DND-41 (cell line): Measurements from ENCODE around the gene TYRP1.

Source experiments
- ATAC-seq: fragments of 200-7000 bp; cut with Tn5 transposase; 3 replicates; pipeline ENCODE4 v1.9.1; 2021; ENCODE audit warnings: low read depth; ENCODE audit not compliant: insufficient read depth
- DNase-seq: peaks from one replicate; pipeline ENCODE4 v3.0.0-alpha.2; 2020
- H2AFZ ChIP-seq: 2 replicates; pipeline ENCODE4 v1.6.0; 2012; ENCODE audit warnings: low read depth, low read length
- H3K27ac ChIP-seq: 2 replicates; pipeline ENCODE4 v1.5.1; 2012; ENCODE audit warnings: low read length, inconsistent platforms
- H3K27me3 ChIP-seq: fragments of 200-600 bp; sonication (generic); 2 replicates; pipeline ENCODE4 v1.6.0; 2012; ENCODE audit warnings: low read length, mild to moderate bottlenecking, inconsistent platforms; ENCODE audit not compliant: insufficient read depth, poor library complexity
- H3K36me3 ChIP-seq: 2 replicates; pipeline ENCODE4 v1.5.1; 2012; ENCODE audit warnings: low read length, inconsistent platforms; ENCODE audit not compliant: insufficient read depth
- H3K4me1 ChIP-seq: 2 replicates; pipeline ENCODE4 v1.5.1; 2012; ENCODE audit warnings: mild to moderate bottlenecking, low read length; ENCODE audit not compliant: insufficient read depth
- H3K4me2 ChIP-seq: 2 replicates; pipeline ENCODE4 v1.6.0; 2012; ENCODE audit warnings: mild to moderate bottlenecking, moderate library complexity, low read length, inconsistent platforms; ENCODE audit not compliant: insufficient read depth
- H3K4me3 ChIP-seq, 2 experiments: fragments of 200-600 bp in 1 of 2; shearing (Covaris generic) in 1 of 2; 2 replicates each; pipeline ENCODE4 v1.5.1; 2012 to 2016; ENCODE audit warnings: inconsistent platforms in 2 of 2, low read length in 2 of 2, mild to moderate bottlenecking in 2 of 2, low read depth in 1 of 2, moderate library complexity in 1 of 2
- H3K79me2 ChIP-seq: 2 replicates; pipeline ENCODE4 v1.6.0; 2012; ENCODE audit warnings: low read length, inconsistent platforms; ENCODE audit not compliant: insufficient read depth
- H3K9ac ChIP-seq: 2 replicates; pipeline ENCODE4 v1.6.0; 2012; ENCODE audit warnings: low read depth, mild to moderate bottlenecking, inconsistent platforms, low read length, moderate library complexity
- H3K9me3 ChIP-seq: 2 replicates; pipeline ENCODE4 v1.5.1; 2012; ENCODE audit warnings: low read length, moderate library complexity, mild to moderate bottlenecking, inconsistent platforms; ENCODE audit not compliant: insufficient read depth, severe bottlenecking
- H4K20me1 ChIP-seq: 2 replicates; pipeline ENCODE4 v1.6.0; 2012; ENCODE audit warnings: low read length; ENCODE audit not compliant: insufficient read depth
- EZH2 ChIP-seq: IDR thresholded peaks from 3 replicates; pipeline ENCODE4 v1.6.1; 2012; ENCODE audit warnings: borderline replicate concordance, low read depth, mild to moderate bottlenecking, moderate library complexity, low read length, inconsistent platforms; ENCODE audit not compliant: severe bottlenecking
- TF ChIP-seq, protein P1 (sequence below): IDR thresholded peaks from 2 replicates; pipeline ENCODE4 v1.5.1; 2012; ENCODE audit warnings: borderline replicate concordance, low read length, moderate library complexity, mild to moderate bottlenecking; ENCODE audit not compliant: poor library complexity, severe bottlenecking; ENCODE audit errors: extremely low read depth

Gene TYRP1

DNA sequence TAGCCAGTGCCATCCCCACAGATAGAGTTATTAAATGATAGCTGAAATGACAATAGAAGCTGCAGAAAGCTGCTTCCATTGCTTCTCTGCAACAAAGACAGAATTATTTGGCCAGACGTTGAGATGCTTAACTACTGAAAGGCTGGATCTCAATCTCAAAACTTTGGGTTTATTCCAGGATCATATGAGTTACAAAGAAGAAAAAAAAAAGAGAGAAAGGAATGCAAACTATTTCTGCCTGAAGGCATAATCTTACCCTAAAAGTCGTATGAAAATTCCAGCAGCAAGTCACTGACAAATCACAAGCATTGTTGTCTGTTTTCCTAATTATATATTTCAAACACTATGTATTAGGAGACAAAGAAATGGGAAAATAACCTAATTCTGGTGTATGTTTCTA lies 12.8 kb upstream of the TYRP1 start:
- Histone ChIP-seq H3K36me3 (no peaks in the 10 kb centered on the region), H3K27me3 (no peaks in the 10 kb centered on the region), H3K9me3 (no peaks in the 10 kb centered on the region), H4K20me1 (no peaks in the 10 kb centered on the region), H3K9ac (no peak overlapping the region), H3K4me1 (no peaks in the 10 kb centered on the region), H3K27ac (no peak overlapping the region), H2AFZ (no peak overlapping the region), H3K4me3 (no peak overlapping the region), H3K4me2 (no peak overlapping the region), H3K79me2 (no peaks in the 10 kb centered on the region)
- no peak for DNase-seq
- ATAC-seq: no peak
- TF ChIP-seq, protein P1, sequence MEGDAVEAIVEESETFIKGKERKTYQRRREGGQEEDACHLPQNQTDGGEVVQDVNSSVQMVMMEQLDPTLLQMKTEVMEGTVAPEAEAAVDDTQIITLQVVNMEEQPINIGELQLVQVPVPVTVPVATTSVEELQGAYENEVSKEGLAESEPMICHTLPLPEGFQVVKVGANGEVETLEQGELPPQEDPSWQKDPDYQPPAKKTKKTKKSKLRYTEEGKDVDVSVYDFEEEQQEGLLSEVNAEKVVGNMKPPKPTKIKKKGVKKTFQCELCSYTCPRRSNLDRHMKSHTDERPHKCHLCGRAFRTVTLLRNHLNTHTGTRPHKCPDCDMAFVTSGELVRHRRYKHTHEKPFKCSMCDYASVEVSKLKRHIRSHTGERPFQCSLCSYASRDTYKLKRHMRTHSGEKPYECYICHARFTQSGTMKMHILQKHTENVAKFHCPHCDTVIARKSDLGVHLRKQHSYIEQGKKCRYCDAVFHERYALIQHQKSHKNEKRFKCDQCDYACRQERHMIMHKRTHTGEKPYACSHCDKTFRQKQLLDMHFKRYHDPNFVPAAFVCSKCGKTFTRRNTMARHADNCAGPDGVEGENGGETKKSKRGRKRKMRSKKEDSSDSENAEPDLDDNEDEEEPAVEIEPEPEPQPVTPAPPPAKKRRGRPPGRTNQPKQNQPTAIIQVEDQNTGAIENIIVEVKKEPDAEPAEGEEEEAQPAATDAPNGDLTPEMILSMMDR: no peak
- TF ChIP-seq EZH2: no peak

DNA sequence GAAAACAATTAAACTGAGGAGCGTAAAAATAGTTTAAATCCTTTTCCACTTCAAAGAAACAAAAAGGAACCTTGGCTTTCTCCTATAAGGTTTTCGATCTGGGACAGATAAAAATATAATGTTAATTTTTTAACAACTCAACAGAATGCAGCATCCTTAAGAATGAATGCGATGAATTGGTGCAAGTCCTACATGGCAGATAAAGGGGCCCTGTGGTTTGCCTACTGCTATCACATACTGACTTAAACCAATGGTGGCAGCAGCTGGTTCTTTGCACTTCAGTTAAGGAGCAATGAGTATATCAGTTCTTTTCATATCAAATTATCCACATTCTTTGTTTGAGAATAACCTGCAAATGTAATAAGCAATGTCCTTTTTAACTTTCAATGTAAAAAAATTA lies 12.4 kb upstream of the TYRP1 start:
- no peak for TF ChIP-seq EZH2
- TF ChIP-seq, protein P1: no peak

DNA sequence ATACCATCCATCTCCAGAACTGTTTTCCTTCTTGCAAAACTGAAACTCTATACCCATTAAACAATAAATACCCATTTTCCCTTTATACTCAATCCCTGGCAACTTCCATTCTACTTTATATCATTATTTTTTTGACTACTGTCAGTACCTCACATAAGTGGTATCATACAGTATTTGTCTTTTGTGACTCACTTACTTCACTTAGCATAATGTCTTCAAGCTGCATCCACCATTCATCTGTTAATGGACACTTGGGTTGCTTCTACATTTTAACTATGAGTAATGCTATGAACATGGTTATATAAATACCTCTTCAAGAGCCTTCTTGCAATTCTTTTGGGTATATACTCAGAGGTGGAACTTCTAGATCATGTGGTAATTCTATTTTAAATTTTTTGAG lies 11.6 kb upstream of the TYRP1 start:
- Histone ChIP-seq H3K9me3 (no peaks in the 10 kb centered on the region), H2AFZ (no peak overlapping the region), H3K27me3 (no peaks in the 10 kb centered on the region), H3K4me1 (no peaks in the 10 kb centered on the region), H3K36me3 (no peaks in the 10 kb centered on the region), H3K27ac (no peak overlapping the region), H3K4me2 (no peak overlapping the region), H4K20me1 (no peaks in the 10 kb centered on the region), H3K9ac (no peak overlapping the region), H3K79me2 (no peaks in the 10 kb centered on the region), H3K4me3 (no peak overlapping the region)
- DNase-seq (no peak), ATAC-seq (no peak)
- TF ChIP-seq, protein P1: no peak
- no peak for TF ChIP-seq EZH2

More for the DNA sequence above, 12.4 kb upstream of the TYRP1 start:
- Histone ChIP-seq H3K9ac (no peak overlapping the region), H3K9me3 (no peaks in the 10 kb centered on the region), H3K27ac (no peak overlapping the region), H3K4me3 (no peak overlapping the region), H3K36me3 (no peaks in the 10 kb centered on the region), H3K4me2 (no peak overlapping the region), H3K79me2 (no peaks in the 10 kb centered on the region), H3K4me1 (no peaks in the 10 kb centered on the region), H4K20me1 (no peaks in the 10 kb centered on the region), H2AFZ (no peak overlapping the region), H3K27me3 (no peaks in the 10 kb centered on the region)
- DNase-seq (no peak), ATAC-seq (no peak)

DNA sequence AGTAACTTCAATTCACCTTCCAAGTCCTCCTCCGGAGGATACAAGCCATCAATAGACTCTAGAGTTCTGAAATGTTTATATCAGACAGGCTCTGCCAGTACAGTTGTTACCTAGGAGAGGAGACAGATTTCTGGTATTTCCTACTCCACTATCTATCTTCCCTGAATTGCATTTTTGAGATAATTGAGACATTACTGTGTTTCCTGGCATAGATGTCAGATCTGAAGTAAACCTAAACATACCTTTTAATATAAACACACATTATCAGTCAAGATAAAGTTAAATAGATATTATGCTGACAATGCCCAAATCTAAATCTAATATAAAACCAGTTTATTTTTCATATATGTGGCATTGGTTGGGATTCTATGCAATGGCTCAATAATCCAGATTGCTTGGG lies 8.2 kb upstream of the TYRP1 start:
- DNase-seq (no peak), ATAC-seq (no peak)
- Histone ChIP-seq H2AFZ (no peak overlapping the region), H3K27ac (no peak overlapping the region), H3K4me3 (no peak overlapping the region), H3K9ac (no peak overlapping the region), H3K4me1 (no peaks in the 10 kb centered on the region), H3K27me3 (no peaks in the 10 kb centered on the region), H3K79me2 (no peaks in the 10 kb centered on the region), H4K20me1 (no peaks in the 10 kb centered on the region), H3K9me3 (no peaks in the 10 kb centered on the region), H3K36me3 (no peaks in the 10 kb centered on the region), H3K4me2 (no peak overlapping the region)
- TF ChIP-seq, protein P1: no peak
- no peak for TF ChIP-seq EZH2
